ENCODE results near the gene C1QL4.
A peak's percentile ranks its signal among the peaks of the same experiment; 100 is the strongest.
"Not testable (repeated sequence)": the region's sequence is repeated elsewhere in the genome, so short reads cannot be mapped to it uniquely, and the experiment has no call there.

Gene C1QL4

GRCh38 chr12:49293056-49293956, 43.7 kb downstream of the C1QL4 start:
- no peak for TF ChIP-seq POLR2A (IDR thresholded peaks at IDR 0.05; ENCODE audit: low read depth, low read length)
- DNase-seq (ENCODE audit: insufficient read length, low spot score), result peak; percentile 71
- no peak for FAIRE-seq

GRCh38 chr12:49292729-49293055, 44.3 kb downstream of the C1QL4 start:
- DNase-seq (ENCODE audit: insufficient read length, low spot score) (no peak), FAIRE-seq (no peak)
- no peak for TF ChIP-seq POLR2A (IDR thresholded peaks at IDR 0.05; ENCODE audit: low read depth, low read length)

- DNase-seq (ENCODE audit: insufficient read length, low spot score) (no peak), FAIRE-seq (no peak)
- no peak for TF ChIP-seq POLR2A (IDR thresholded peaks at IDR 0.05; ENCODE audit: low read depth, low read length)
Measured at GRCh38 chr12:49288922-49289555, 47.9 kb downstream of the C1QL4 start.

- peak; percentile 76 for FAIRE-seq
- no peak for TF ChIP-seq POLR2A (IDR thresholded peaks at IDR 0.05; ENCODE audit: low read depth, low read length)
- DNase-seq (ENCODE audit: insufficient read length, low spot score), result no peak
Measured at GRCh38 chr12:49288412-49288853, 48.6 kb downstream of the C1QL4 start.

- TF ChIP-seq POLR2A (IDR thresholded peaks at IDR 0.05; ENCODE audit: low read depth, low read length), result no peak
- no peak for FAIRE-seq
- DNase-seq (ENCODE audit: insufficient read length, low spot score), result no peak
Measured at GRCh38 chr12:49287876-49288275, 49.1 kb downstream of the C1QL4 start.

GRCh38 chr12:49284672-49285071, 52.3 kb downstream of the C1QL4 start:
- FAIRE-seq (no peak), DNase-seq (ENCODE audit: insufficient read length, low spot score) (no peak)
- no peak for TF ChIP-seq POLR2A (IDR thresholded peaks at IDR 0.05; ENCODE audit: low read depth, low read length)

- no peak for TF ChIP-seq POLR2A (IDR thresholded peaks at IDR 0.05; ENCODE audit: low read depth, low read length)
- DNase-seq (ENCODE audit: insufficient read length, low spot score) (no peak), FAIRE-seq (no peak)
Measured at GRCh38 chr12:49283541-49284429, 53.2 kb downstream of the C1QL4 start.

- not testable (repeated sequence) for FAIRE-seq; DNase-seq (ENCODE audit: insufficient read length, low spot score)
Measured at GRCh38 chr12:49282740-49283375, 54.1 kb downstream of the C1QL4 start.

Measured in H54 (cell line).